ENCODE results near the gene RIPOR2.

DNA sequence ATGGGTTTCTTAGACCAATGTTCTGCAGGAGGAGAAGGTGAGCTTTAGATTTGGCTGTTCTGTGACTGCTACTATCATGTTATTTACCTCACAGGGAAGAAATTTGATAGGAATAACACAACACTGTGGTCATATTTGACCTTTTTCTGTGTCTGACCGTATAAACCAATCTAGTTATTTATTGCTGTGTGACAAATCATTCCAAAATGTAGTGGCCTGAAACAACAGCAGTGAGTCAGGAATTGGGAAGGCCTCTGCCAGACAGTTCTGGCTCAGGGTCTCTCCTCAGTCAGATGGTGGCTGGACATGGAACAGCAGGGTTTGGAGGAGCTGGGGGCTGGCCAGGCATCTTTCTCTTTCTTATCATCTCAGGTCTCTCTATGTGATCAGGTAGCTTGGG lies 33.0 kb downstream of the RIPOR2 start:
- TF ChIP-seq, protein P1, sequence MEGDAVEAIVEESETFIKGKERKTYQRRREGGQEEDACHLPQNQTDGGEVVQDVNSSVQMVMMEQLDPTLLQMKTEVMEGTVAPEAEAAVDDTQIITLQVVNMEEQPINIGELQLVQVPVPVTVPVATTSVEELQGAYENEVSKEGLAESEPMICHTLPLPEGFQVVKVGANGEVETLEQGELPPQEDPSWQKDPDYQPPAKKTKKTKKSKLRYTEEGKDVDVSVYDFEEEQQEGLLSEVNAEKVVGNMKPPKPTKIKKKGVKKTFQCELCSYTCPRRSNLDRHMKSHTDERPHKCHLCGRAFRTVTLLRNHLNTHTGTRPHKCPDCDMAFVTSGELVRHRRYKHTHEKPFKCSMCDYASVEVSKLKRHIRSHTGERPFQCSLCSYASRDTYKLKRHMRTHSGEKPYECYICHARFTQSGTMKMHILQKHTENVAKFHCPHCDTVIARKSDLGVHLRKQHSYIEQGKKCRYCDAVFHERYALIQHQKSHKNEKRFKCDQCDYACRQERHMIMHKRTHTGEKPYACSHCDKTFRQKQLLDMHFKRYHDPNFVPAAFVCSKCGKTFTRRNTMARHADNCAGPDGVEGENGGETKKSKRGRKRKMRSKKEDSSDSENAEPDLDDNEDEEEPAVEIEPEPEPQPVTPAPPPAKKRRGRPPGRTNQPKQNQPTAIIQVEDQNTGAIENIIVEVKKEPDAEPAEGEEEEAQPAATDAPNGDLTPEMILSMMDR (conservative IDR thresholded peaks at IDR 0.05; ENCODE audit: low read depth in 2 of 2) = no peak
- no peak for TF ChIP-seq EZH2 (IDR thresholded peaks at IDR 0.05; ENCODE audit: low read depth, unreplicated experiment)
- no peak for TF ChIP-seq CREB1 (CRISPR knock-in tag; IDR thresholded peaks at IDR 0.05; ENCODE audit: low read depth)
- no peak for TF ChIP-seq POLR2AphosphoS5 (IDR thresholded peaks at IDR 0.05; ENCODE audit: low read depth)
- TF ChIP-seq, protein P2, sequence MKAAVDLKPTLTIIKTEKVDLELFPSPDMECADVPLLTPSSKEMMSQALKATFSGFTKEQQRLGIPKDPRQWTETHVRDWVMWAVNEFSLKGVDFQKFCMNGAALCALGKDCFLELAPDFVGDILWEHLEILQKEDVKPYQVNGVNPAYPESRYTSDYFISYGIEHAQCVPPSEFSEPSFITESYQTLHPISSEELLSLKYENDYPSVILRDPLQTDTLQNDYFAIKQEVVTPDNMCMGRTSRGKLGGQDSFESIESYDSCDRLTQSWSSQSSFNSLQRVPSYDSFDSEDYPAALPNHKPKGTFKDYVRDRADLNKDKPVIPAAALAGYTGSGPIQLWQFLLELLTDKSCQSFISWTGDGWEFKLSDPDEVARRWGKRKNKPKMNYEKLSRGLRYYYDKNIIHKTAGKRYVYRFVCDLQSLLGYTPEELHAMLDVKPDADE (IDR thresholded peaks at IDR 0.05) = no peak
- TF ChIP-seq, protein P3, sequence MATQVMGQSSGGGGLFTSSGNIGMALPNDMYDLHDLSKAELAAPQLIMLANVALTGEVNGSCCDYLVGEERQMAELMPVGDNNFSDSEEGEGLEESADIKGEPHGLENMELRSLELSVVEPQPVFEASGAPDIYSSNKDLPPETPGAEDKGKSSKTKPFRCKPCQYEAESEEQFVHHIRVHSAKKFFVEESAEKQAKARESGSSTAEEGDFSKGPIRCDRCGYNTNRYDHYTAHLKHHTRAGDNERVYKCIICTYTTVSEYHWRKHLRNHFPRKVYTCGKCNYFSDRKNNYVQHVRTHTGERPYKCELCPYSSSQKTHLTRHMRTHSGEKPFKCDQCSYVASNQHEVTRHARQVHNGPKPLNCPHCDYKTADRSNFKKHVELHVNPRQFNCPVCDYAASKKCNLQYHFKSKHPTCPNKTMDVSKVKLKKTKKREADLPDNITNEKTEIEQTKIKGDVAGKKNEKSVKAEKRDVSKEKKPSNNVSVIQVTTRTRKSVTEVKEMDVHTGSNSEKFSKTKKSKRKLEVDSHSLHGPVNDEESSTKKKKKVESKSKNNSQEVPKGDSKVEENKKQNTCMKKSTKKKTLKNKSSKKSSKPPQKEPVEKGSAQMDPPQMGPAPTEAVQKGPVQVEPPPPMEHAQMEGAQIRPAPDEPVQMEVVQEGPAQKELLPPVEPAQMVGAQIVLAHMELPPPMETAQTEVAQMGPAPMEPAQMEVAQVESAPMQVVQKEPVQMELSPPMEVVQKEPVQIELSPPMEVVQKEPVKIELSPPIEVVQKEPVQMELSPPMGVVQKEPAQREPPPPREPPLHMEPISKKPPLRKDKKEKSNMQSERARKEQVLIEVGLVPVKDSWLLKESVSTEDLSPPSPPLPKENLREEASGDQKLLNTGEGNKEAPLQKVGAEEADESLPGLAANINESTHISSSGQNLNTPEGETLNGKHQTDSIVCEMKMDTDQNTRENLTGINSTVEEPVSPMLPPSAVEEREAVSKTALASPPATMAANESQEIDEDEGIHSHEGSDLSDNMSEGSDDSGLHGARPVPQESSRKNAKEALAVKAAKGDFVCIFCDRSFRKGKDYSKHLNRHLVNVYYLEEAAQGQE (IDR thresholded peaks at IDR 0.05; ENCODE audit: unreplicated experiment) = no peak

Data from GM23338 (cell line).